CD4-positive, alpha-beta T cell treated with Interferon alpha-2 for 1 hour (primary cell): ENCODE data around the gene PLEKHA3.
"Not testable (repeated sequence)": the region's sequence is repeated elsewhere in the genome, so short reads cannot be mapped to it uniquely, and the experiment has no call there.

ENCODE experiments used
- DNase-seq, 2 donors: peaks; one replicate each; pipeline ENCODE4 v3.0.0-alpha.2; 2020 to 2022

The PLEKHA3 gene

DNA sequence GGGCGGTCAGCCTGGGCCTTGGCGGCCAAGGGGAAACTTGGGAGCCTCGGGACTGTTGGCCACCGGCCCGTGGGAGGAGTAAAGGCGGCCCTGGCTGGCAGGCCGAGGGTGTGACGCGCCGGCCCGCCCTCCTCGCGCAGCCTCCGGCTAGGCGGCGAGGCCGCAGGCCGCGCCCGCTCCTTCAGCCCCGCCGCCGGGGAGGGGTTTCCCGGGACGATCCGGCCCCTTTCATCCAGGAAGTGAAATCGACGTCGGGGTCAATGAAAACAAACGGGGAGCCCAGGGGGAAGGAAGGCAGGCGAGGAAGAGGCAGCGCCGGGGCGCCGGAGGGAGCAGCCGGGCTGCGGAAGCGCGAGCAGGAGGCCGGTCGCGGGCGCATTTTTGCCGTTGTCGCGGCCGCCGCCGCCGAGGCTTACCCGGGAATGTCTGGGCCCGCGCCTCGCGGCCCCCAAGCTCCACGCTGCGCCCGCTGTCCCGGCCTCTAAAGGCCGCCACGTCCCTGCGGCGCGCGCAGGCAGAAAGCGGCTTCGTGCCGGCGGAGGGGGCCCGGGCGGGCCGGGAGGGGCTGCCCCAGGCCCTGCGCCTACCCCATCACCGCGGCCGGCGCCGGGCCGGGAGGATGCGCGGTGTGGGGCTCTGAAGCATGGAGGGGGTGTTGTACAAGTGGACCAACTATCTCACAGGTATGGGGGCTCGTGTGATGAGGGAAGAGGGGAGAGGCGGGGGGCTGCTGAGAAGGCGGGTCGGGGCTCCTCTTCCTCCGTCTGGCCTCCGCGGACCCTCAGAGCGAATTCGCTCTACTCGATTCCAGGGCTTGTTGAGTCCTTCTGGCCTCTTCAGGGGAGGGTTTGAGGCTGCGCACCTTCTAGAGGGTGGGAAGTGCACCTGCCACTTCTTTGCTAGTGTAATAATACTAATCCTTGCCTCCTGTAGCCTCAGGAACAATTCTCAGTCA is at the start of gene PLEKHA3:
TSS of gene PLEKHA3 (plus strand) at position 231 of the 955 bp plus-strand sequence. CDS start at position 644, 413 bp downstream.
- DNase-seq, result peak; percentile 79 to 86

DNA sequence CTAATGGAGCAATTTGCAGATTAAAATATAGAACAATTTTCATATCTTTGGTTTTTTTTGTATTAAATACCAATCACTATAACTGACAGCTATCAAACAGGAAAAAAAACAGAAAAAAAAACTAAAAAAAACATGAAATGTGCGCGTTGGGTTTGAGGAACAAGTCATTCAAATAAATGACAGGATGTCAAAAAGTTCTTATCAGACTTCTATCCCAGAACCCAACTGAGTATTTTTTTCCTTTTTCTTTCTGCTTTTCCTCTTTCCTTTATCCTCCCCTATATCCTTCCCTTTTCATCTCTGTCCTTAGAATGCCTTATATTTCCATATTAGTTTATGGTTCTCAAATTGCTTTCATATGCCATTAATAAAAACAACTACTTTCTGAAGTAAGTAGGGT is 43.6 kb upstream of the PLEKHA3 start:
- no peak for DNase-seq

DNA sequence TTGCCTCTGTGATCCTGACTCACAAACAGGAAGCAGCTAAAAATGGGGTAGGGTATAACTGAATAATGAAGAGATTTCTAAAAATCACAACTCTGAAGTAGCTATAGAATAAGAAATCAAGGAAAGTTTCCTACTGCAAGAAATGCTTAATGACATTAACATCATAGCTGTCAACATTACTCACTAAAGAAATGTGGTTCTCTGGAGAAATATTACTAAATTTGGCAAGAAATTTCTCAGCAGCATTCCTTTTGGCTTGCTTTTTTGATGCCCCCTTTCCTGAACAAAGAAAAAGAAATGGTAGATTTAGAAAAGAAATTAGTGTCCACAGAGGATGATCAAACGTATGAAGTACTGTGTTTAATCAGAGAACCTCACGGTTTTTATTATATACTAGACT is 38.8 kb upstream of the PLEKHA3 start:
- no peak for DNase-seq

DNA sequence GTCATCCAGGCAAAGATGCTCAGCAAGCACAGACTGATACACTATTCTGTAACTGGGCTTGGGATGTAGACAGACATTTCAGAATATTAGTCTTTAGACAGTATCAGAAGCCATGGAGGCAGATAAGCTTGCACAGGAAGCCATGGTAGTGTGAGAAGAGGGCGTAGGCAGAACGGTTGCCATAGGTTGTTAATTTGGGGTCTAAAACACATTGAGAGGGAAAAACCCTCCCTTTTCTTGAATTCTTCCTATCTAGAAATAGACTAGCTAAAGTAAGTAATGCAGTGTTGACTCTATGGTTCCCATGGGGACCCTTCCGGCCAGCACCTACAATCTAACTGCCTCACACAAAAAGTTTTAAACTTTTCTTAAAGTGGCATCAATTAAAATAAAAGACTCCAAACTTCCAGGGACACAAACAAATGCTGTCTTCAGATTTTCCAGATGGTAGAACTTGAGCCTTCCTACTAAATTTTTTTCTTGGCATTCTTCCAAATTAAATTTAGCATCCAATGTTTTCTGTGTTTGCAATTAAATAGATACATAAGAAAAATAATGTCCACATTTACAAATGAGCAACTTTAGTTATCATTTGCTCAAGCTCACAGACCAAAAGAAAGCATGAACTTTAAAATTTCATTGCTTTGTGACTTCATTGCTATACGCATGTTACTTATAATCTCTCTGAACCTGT is 31.1 kb upstream of the PLEKHA3 start:
- peak in 1 of 2 donors; percentile 26 for DNase-seq

DNA sequence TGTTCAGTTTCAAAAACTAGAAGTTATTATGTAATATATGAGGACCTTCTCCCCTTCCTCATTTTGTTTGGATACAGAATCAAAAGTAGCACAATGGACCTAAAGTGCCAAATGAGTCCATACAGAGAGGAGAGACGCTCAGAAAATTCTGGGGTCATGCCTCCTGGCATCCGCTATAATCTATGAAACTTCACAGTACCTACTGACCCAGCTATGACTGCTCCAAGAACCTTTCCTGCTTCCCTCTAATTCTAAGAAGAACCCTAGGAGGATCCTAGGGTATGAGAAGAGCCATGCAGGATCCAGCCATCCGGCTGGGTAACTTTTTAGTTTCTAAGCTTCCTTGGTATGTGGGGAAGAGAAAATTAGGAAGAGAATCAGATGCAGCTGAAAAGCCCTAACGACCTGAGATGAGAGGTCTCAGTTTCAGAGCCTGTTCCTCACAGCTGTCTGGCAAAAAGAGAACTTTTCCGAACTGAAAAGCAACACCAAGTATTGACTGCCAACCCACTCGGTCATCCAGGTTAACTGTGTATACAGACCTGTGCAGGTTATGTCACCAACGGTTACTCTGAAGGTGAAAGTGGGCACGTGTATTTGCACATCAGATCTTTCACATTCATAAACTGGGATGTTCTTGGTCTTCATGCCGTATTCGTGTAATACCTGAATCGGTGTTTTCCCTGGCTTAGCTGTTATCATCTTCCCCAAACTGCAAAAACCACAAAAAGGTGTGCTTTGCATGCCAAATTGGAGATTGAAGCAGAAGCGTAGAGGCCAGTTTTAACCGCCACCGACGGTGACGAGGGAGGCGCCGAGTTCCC is 30.3 kb upstream of the PLEKHA3 start:
- DNase-seq, result peak in 1 of 2 donors; percentile 82

DNA sequence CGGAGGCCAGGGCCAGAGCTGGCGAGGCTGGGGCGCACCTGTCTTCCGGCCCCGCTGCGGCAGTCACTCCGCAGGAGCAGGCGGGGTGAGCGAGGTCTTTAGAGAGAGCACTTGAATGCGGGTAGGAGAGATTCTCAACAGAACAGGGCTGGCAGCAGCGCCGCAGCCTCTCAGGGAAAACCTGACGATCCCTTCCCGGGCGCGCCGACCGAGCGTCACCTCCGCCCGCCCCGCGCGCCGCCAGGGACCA is 29.8 kb upstream of the PLEKHA3 start:
- peak in 1 of 2 donors; percentile 72 for DNase-seq

DNA sequence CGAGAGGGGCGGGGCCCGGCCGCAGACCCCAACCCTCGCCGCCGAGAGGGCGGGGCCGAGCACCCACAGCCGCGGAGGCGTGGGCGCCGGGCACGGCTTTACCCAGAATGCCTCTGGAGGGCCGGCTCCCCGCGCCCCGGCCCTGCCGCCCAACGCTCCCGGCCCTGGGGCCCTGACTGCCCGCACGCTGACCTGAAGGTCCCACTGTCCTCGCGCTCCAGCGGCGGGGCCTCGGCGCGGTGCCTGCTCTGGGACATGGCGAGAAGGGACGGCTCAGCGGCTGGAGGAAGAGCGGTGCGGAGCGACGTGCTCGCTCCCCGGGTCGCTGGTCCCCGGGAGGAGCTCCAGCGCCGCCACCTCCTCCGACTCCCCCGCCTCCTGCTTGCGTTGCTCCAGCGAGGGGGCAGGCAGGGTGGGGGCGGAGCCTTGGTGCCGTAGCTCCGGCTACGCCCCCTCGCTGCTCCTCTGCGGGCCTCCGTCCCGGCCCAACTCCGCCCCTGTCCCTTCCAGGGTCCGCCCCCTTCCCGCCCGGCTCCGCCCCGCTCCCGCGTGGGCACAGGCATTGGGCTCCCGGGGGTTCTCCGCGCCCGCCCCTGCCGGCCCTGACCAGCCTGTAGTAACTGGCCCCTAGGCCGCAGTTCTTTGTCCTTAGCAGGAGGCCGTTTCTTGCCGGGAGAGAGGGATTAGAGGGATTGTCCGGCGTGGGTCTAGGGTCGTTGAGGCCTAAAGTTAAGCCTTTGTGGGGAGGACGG is 29.3 kb upstream of the PLEKHA3 start, which contains the start of the genes PJVK and PRKRA:
TSS of gene PJVK (plus strand) at position 605 of the 752 bp plus-strand sequence. CDS start 2,032 bp downstream, outside the sequence.
TSS of gene PRKRA (minus strand) at position 402 of the 752 bp plus-strand sequence. CDS start at position 257, 145 bp downstream.
- DNase-seq, result peak; percentile 95 to 96

DNA sequence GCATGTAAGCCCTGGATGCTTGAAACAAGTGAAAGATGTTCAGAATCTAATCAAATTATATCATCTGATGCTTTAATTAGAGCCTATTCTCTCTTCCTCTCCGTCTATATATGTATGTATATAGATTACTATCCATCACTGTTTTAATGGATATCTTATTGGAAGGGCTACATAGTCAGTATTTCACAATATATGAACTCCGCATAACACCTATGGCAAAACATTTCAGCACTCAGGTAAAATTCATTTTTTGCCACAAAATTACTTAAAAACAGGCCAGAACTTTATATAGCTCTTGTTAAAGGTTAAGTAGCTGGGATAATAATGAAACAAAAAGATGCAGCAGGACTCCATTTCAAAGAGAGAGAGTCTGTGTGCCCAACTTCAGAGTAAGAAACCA is 27.9 kb upstream of the PLEKHA3 start:
- no peak for DNase-seq

DNA sequence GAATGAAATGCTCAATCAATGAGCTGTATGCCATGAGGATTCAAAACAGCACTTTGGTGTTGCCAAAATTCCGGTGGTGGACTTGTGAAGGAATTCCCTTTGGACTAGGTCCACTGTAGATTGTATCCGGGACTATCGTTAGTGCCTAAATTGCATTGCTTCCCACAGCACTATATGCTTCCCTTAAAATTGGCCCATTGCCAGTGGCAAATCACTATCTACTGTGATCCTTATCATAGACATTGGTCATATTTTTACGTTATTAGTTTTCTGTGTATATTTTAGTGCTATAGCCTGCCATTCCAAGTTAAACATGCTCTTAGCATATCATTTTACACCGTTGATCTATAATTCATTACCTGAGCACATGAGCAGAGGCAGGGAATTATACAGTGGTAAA is 27.4 kb upstream of the PLEKHA3 start:
- no peak for DNase-seq

DNA sequence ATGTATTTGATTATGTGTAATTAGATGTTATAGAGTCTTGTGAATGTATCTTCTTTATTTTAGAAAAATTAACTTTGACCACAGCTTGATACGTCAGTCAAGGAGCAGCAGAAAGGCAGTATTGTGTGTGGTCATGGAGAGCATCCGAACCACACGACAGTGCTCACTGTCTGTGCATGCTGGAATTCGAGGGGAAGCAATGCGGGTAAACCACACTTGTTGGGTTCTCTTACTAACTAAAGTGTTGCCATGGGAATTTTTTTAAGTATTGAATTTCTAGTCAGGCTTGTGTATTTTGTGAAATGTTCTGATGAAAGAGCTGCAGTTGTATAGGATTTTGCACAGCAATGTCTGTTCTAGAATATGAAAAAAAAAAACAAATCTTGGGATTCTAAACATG is 24.3 kb upstream of the PLEKHA3 start:
- no peak for DNase-seq

DNA sequence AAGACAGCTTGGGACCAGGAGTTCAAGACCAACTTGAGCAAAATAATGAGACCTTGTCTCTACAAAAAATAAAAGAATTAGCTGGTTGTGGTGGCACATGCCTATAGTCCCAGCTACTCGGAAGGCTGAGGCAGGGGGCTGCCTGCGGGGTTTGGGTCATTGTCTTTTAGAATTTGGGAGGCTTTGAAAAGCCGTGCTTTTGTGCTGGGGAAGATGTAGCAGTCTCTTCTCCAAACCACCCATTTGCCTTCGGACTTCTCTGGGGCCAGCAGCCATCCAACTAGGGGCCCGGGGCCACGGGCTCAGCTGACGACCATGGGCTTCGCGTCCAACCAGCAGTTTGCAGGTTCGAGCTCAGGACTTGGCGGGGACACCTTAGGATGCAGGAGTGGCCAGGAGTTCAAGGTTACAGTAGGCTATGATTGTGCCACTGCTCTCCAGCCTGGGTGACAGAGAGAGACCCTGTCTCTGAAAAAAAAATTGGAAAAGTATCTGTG is 22.8 kb upstream of the PLEKHA3 start:
- no peak for DNase-seq

DNA sequence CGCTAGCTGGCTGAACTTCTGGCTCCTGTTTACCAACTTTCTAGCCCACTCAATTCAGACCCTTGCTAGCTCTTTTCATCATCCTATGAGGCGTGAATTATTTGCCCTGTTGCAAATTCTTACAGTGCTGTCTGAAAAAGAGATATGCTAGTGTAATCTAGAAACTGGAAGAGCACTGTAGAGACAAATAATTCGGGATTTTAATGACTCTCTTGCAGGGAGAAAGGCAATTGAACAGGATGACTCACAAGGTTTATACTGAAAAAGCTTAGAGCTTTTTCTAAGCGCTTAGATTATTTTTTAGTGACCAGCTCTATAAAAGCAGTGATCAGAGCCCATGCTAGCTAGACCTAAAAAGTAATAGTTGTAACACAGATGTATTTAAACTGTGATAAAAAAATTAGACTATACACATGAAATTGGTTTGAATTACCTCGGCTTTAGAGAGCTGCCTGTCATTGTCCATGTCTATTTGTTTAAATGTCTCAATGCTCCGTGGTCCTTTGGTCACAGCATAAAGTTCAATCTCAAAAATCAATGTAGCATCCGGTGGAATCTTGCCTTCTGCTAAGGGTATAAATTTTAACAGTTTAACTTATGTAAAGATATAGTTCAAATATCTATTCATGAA is 10.9 kb upstream of the PLEKHA3 start:
- no peak for DNase-seq

DNA sequence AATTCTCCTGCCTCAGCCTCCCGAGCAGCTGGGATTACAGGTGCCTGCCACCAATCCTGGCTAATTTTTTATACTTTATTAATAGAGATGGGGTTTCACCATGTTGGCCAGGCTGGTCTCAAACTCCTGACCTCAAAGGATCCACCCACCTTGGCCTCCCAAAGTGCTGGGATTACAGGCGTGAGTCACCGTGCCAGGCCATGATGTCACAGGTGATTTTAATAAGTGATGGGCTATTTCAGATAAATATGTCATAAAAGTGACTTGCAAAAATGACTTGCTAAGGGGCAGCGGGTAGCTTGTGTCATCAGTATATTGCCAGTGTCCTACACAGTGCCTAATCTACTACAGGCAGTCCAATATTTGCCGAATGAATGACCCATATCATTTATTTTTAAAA is 8.9 kb upstream of the PLEKHA3 start:
- not testable (repeated sequence) for DNase-seq

DNA sequence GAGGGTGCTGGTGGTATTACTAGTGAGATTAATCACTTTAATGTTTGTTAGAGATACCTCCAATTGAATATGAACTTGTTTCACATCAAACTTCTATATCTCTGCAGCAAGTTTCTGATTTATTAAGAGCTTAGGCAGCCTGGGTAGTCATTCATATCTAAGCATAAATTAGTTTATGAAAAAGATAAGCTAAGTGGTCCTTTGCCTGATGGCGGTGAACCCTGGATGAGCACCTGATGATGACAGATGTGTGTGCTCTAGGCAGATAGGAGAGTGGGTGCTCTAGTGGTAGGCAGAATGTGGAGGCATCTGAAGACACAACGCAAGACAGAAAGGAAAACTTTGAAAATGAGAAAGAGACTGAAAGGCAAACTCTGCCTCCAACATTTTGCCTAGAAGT is 6.9 kb upstream of the PLEKHA3 start:
- no peak for DNase-seq

DNA sequence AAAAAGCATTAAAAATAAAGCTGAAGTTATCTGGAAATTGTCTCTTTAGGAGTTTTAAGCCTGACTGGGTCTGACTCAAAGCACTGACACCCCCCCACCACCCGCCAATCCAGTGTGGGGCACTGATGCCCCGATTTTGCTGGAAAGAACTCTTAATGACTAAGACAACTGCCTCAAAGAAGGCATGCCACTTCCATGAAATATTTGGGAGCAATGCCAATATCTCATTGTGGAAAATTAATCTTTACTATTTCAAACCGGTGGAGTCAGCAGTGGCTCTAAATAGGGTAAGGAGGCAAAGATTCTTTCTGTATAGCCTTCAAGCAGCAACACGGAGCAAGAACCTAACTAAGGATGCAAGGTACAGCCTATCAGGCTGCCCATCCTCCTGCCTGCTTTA is 6.3 kb upstream of the PLEKHA3 start:
- DNase-seq, result no peak

DNA sequence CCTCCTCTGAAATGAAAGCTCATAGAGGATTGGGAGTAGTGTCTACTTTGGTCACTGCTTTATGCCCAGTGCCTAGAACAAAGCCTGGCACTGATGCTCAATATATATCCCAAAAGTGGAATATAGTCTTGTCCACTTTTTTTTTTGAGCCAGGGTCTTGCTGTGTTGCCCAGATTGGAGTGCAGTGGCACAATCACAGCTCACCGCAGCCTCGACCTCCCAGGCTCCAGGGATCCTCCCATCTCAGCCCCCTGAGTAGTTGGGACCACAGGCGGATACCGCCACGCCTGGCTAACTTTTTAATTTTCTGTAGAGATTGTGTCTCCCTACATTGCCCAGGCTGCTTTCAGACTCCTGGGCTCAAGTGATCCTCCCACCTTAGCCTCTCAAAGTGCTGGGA is 5.7 kb upstream of the PLEKHA3 start:
- DNase-seq, result no peak

DNA sequence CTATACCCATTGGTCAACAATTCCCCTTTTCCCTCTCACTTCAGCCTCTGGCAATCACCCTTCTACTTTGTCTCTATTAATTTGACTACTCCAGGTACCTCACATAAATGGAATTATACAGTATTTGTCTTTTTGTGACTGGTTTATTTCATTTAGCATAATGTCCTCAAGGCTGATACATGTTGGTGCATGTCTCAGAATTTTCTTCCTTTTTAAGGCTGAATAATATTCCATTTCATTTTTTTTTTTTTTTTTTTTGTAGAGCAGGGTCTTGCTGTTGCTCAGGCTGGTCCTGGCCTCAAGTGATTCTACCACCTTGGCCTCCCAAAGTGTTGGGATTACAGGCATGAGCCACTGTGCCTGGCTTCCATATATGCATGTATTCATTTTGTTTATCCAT is 3.8 kb upstream of the PLEKHA3 start:
- DNase-seq, result no peak

DNA sequence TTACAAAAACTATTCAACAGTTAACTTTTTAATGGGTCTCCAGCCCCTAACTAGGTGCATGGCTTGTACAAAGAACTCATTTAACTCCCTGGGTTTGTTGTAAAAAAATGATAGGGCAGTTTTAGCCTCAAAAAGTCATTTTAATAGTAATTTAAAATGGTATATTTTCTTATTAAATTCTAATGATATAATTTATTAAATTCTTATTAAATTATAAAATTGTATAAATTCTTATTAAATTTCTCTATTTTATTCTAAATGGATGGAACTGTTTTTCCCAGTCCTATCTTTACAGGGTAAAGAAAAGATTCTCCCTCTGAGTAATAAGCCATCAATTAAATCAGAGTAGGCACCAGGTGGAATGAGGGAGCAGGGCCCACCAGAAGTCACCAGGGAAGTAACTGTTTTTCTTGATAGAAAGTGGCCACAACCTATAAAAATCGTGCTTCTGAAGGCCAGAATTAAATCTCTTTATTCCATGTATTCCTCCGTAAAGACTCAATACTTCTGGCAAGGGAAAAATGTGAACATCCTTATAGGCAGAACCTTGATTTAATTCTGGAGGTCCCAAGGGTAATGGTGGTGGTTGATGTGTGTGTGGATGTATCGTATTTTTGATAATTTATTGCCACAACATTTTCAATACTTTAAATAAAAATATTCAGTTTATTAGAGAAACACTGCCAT is 2.7 kb upstream of the PLEKHA3 start:
- DNase-seq, result no peak

DNA sequence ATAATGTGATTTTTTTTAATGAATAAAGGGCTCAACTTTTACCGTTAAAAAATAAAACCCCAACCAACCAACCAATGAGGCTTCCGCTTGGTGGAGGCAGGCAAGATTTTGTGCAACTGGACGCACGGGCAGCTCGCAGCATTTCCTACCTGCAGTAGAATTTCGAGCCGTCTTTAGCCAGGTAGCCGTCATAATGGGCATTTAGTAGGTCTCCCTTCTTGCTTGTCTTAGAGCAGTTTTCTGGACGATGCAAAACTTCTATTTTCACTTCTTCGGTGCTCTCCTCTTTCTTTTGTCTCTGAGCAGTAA is 2.2 kb upstream of the PLEKHA3 start:
- no peak for DNase-seq

DNA sequence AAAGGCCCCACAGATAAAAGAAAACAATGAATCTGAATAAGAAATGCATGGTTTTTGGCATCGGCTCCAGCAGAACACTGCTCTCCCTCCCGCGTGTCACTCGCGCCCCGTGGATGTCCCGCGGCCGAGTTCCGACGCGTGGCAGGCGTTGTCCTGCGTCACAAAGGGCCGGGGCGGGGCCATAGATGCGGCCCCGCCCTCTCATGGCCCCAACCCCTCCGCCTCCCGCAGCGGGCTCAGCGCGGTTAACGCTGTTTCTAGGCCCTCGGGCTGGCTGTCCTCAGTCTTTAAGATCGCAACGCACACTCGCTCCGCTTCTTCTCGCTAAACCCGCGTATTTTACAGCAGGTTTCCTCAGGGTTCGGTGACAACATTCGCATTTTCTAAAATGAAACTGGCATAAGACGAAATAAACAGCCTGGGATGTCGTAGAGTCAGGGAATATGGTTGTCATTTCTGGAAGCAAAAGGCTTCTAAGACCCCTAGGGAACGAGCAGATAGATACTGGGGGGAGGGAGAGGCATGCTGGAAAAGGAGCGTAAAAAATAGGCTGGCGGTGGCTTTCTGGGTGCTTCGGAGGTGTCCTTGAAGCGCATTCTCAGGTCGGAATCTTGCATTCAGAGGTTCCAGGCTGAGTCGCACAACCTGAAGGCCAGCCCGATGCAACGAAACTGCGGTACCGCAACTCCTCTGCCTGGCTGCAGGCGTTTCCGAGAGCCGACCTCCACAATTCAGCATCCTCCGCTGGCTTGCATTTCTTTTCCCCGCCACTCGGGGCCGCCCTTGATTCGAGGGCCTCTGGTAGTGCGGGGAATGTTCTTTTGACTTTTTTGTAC is 1.6 kb upstream of the PLEKHA3 start, which contains the start of gene FKBP7:
TSS of gene FKBP7 (minus strand) at position 162 of the 836 bp plus-strand sequence. CDS start at position 61, 101 bp downstream.
- peak; percentile 84 to 89 for DNase-seq
